MM.1S (cell line): ENCODE results near the gene WTIP.
"Not testable (repeated sequence)": the region's sequence is repeated elsewhere in the genome, so short reads cannot be mapped to it uniquely, and the experiment has no call there.

Source experiments
- DNase-seq: peaks from one replicate; pipeline ENCODE4 v3.0.0-alpha.2; 2015
- H2AFZ ChIP-seq: fragments of 300-600 bp; sonication (generic); 2 replicates; pipeline ENCODE4 v1.6.0; 2016; ENCODE audit warnings: antibody characterized with exemption, low read length
- H3F3A ChIP-seq: fragments of 300-600 bp; sonication (generic); 2 replicates; pipeline ENCODE4 v1.6.1; 2016; ENCODE audit warnings: mild to moderate bottlenecking, antibody characterized with exemption, low read length, moderate library complexity, mixed read lengths; ENCODE audit not compliant: insufficient read depth
- H3K27ac ChIP-seq: fragments of 300-600 bp; sonication (generic); 2 replicates; pipeline ENCODE4 v1.5.1; 2016; ENCODE audit warnings: mild to moderate bottlenecking, low read length
- H3K27me3 ChIP-seq: fragments of 300-600 bp; sonication (generic); replicated peaks from 2 replicates; pipeline ENCODE4 v1.6.0; 2016; ENCODE audit warnings: low read length; ENCODE audit not compliant: insufficient read depth
- H3K36me3 ChIP-seq: fragments of 300-600 bp; sonication (generic); replicated peaks from 2 replicates; pipeline ENCODE4 v1.6.1; 2016; ENCODE audit warnings: mild to moderate bottlenecking, low read length, mixed read lengths; ENCODE audit not compliant: insufficient read depth
- H3K4me1 ChIP-seq: fragments of 300-600 bp; sonication (generic); 2 replicates; pipeline ENCODE4 v1.6.1; 2016; ENCODE audit warnings: low read length, mixed read lengths
- H3K4me2 ChIP-seq: fragments of 300-600 bp; sonication (generic); 2 replicates; pipeline ENCODE4 v1.6.0; 2016; ENCODE audit warnings: low read depth, low read length
- H3K4me3 ChIP-seq: fragments of 300-600 bp; sonication (generic); 2 replicates; pipeline ENCODE4 v1.5.1; 2016; ENCODE audit warnings: low read length, mixed read lengths
- H3K79me2 ChIP-seq: fragments of 300-600 bp; sonication (generic); 2 replicates; pipeline ENCODE4 v1.6.1; 2016; ENCODE audit warnings: mixed run types, low read length, mixed read lengths
- H3K9ac ChIP-seq: fragments of 300-600 bp; sonication (generic); 2 replicates; pipeline ENCODE4 v1.6.1; 2016; ENCODE audit warnings: low read length, mixed read lengths
- H3K9me2 ChIP-seq: fragments of 300-600 bp; sonication (generic); replicated peaks from 2 replicates; pipeline ENCODE4 v1.6.1; 2016; ENCODE audit warnings: mild to moderate bottlenecking, low read length, mixed read lengths; ENCODE audit not compliant: insufficient read depth
- H3K9me3 ChIP-seq: fragments of 300-600 bp; sonication (generic); replicated peaks from 2 replicates; pipeline ENCODE4 v1.6.1; 2016; ENCODE audit warnings: mild to moderate bottlenecking, low read length, mixed read lengths; ENCODE audit not compliant: insufficient read depth
- H4K20me1 ChIP-seq: fragments of 300-600 bp; sonication (generic); 2 replicates; pipeline ENCODE4 v1.6.1; 2016; ENCODE audit warnings: mild to moderate bottlenecking, low read length, moderate library complexity, mixed read lengths; ENCODE audit not compliant: insufficient read depth
- CTCF ChIP-seq: fragments of 300-600 bp; sonication (generic); IDR thresholded peaks from 2 replicates; pipeline ENCODE4 v1.5.1; 2016; ENCODE audit warnings: antibody characterized with exemption, low read length, mixed read lengths
- EZH2 ChIP-seq: fragments of 300-600 bp; sonication (generic); optimal IDR thresholded peaks from 2 replicates; pipeline ENCODE3; 2017; ENCODE audit warnings: low read depth, mild to moderate bottlenecking, antibody characterized with exemption, low read length, mixed read lengths
- EZH2phosphoT487 ChIP-seq: fragments of 300-600 bp; sonication (generic); IDR thresholded peaks from 2 replicates; pipeline ENCODE4 v1.6.1; 2018; ENCODE audit warnings: antibody characterized with exemption, low read length

Gene WTIP

GRCh38 chr19:34454685-34455084, 26.9 kb upstream of the WTIP start:
- no peaks in the 10 kb centered on the region for H3K9me3 ChIP-seq
- H3K4me3 ChIP-seq = no peak overlapping the region
- no peaks in the 10 kb centered on the region for H3K9me2 ChIP-seq
- H3K4me2 ChIP-seq = no peak overlapping the region
- no peak overlapping the region for H3K27ac ChIP-seq
- H3K27me3 ChIP-seq = no peaks in the 10 kb centered on the region
- no peaks in the 10 kb centered on the region for H3F3A ChIP-seq
- H3K9ac ChIP-seq = no peak overlapping the region
- TF ChIP-seq CTCF (no peak), EZH2phosphoT487 (no peak), EZH2 (no peak)
- no peak for DNase-seq
- H3K4me1 ChIP-seq = no peaks in the 10 kb centered on the region
- no peaks in the 10 kb centered on the region for H4K20me1 ChIP-seq
- H3K79me2 ChIP-seq = peaks cover 48% of the 10 kb centered on the region
- no peak overlapping the region for H2AFZ ChIP-seq
- peaks cover 14% of the 10 kb centered on the region; the same call in 1 of the 2 replicates for H3K36me3 ChIP-seq

GRCh38 chr19:34455783-34456480, 25.6 kb upstream of the WTIP start:
- not testable (repeated sequence) for H3K9me3 ChIP-seq, H3K9me2 ChIP-seq, H3K27me3 ChIP-seq, H3K27ac ChIP-seq, DNase-seq, H3K4me2 ChIP-seq, H2AFZ ChIP-seq, H3K4me1 ChIP-seq, H3F3A ChIP-seq, H4K20me1 ChIP-seq, H3K4me3 ChIP-seq, H3K9ac ChIP-seq
- Histone ChIP-seq H3K79me2 (peaks cover 54% of the 10 kb centered on the region), H3K36me3 (peaks cover 12% of the 10 kb centered on the region; the same call in 1 of the 2 replicates)

- Histone ChIP-seq H4K20me1 (no peaks in the 10 kb centered on the region), H3K4me3 (no peak overlapping the region)
Observed at GRCh38 chr19:34457446-34457845, 24.1 kb upstream of the WTIP start.

GRCh38 chr19:34458677-34459076, 22.9 kb upstream of the WTIP start:
- no peaks in the 10 kb centered on the region for H3K9me2 ChIP-seq
- no peaks in the 10 kb centered on the region; the same call in 1 of the 2 replicates for H4K20me1 ChIP-seq
- H3K36me3 ChIP-seq = peaks cover 16% of the 10 kb centered on the region; the same call in 1 of the 2 replicates
- TF ChIP-seq EZH2 (no peak), CTCF (no peak), EZH2phosphoT487 (no peak)
- no peaks in the 10 kb centered on the region for H3K4me1 ChIP-seq
- no peak overlapping the region for H3K27ac ChIP-seq
- no peaks in the 10 kb centered on the region for H3F3A ChIP-seq
- no peaks in the 10 kb centered on the region for H3K27me3 ChIP-seq
- no peaks in the 10 kb centered on the region for H3K9me3 ChIP-seq
- no peak overlapping the region for H3K9ac ChIP-seq
- H3K79me2 ChIP-seq = peaks cover 61% of the 10 kb centered on the region
- no peak for DNase-seq
- no peak overlapping the region for H3K4me2 ChIP-seq
- no peak overlapping the region for H2AFZ ChIP-seq
- no peak overlapping the region for H3K4me3 ChIP-seq

More at GRCh38 chr19:34457446-34457845, 24.1 kb upstream of the WTIP start:
- no peaks in the 10 kb centered on the region for H3K9me3 ChIP-seq
- no peaks in the 10 kb centered on the region for H3K27me3 ChIP-seq
- no peaks in the 10 kb centered on the region for H3F3A ChIP-seq
- H3K9ac ChIP-seq = no peak overlapping the region
- no peak overlapping the region for H3K4me2 ChIP-seq
- H3K36me3 ChIP-seq = peaks cover 16% of the 10 kb centered on the region; the same call in 1 of the 2 replicates
- H3K9me2 ChIP-seq = no peaks in the 10 kb centered on the region
- H3K27ac ChIP-seq = no peak overlapping the region
- no peaks in the 10 kb centered on the region for H3K4me1 ChIP-seq
- TF ChIP-seq EZH2 = no peak
- TF ChIP-seq EZH2phosphoT487 = no peak
- no peak for DNase-seq
- H3K79me2 ChIP-seq = peaks cover 68% of the 10 kb centered on the region
- no peak overlapping the region for H2AFZ ChIP-seq
